ENCODE data around the gene RERGL. TPM values are rescaled to one million over a fixed set of nuclear protein-coding genes. Genes with fewer than 3 reads are reported as not detected.

Gene RERGL, protein sequence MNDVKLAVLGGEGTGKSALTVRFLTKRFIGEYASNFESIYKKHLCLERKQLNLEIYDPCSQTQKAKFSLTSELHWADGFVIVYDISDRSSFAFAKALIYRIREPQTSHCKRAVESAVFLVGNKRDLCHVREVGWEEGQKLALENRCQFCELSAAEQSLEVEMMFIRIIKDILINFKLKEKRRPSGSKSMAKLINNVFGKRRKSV
- total RNA-seq: 0.27 TPM in 1 of 3 replicates, not detected in the others
- long read RNA-seq: 0 reads

DNA sequence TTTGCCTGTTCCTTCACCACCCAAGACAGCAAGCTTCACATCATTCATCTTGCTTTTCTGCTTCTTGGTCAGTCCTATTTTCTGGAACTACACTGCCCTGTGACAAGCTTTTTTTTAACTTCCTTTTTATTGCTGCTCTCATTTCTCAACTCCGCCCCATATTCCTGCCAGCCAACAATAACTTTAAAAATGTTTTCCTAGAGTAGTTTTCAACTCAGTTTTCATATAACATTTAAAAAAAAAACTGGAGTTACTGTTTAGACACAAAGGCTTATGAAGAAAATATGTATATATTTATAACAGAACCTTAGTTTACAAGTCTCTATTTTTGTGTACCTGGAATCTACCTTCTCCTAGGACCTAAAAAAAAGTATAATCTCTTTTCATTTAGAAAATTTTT, at the start of gene RERGL:
Gene RERGL, minus strand, starts transcription at position 101 of the 400 bp plus-strand sequence. Its CDS starts 53 bp downstream, at position 48.
- H3K36me3 Mint-ChIP-seq (ENCODE audit: low read depth): no peaks in the 10 kb centered on the region
- H3K27me3 Mint-ChIP-seq (ENCODE audit: low read depth): peaks cover 13% of the 10 kb centered on the region
- no peak within 1 kb of the TSS for H3K27ac Mint-ChIP-seq (ENCODE audit: unreplicated experiment)
- H3K4me1 Mint-ChIP-seq (ENCODE audit: low read depth): no peaks in the 10 kb centered on the region
- TF ChIP-seq, protein P1, sequence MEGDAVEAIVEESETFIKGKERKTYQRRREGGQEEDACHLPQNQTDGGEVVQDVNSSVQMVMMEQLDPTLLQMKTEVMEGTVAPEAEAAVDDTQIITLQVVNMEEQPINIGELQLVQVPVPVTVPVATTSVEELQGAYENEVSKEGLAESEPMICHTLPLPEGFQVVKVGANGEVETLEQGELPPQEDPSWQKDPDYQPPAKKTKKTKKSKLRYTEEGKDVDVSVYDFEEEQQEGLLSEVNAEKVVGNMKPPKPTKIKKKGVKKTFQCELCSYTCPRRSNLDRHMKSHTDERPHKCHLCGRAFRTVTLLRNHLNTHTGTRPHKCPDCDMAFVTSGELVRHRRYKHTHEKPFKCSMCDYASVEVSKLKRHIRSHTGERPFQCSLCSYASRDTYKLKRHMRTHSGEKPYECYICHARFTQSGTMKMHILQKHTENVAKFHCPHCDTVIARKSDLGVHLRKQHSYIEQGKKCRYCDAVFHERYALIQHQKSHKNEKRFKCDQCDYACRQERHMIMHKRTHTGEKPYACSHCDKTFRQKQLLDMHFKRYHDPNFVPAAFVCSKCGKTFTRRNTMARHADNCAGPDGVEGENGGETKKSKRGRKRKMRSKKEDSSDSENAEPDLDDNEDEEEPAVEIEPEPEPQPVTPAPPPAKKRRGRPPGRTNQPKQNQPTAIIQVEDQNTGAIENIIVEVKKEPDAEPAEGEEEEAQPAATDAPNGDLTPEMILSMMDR (IDR thresholded peaks at IDR 0.05): no peak
- no peak within 1 kb of the TSS for H3K4me3 Mint-ChIP-seq (ENCODE audit: unreplicated experiment)
- H3K9me3 Mint-ChIP-seq (ENCODE audit: low read depth): peaks cover 7% of the 10 kb centered on the region
- no peak for DNase-seq (ENCODE audit: low spot score)

DNA sequence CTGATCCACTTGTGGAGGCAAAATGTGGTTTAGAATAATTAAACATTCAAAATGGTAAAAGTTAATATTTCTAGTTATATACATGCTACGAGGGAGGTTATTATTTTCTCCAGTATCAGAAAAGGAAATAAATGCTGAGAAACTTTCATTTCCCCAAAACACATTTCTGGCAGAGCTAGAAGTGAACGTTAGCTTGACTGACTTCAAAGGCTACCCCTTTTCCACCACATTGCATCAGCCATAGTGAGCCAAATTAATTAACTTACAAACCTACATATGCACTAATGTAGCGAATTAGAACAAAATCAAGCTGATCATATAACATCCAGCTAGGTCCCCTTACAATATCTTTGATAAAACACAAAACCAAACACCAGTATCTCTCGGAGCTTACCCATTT, 49.3 kb upstream of the RERGL start:
- no peaks in the 10 kb centered on the region for H3K9me3 Mint-ChIP-seq (ENCODE audit: low read depth)
- H3K27me3 Mint-ChIP-seq (ENCODE audit: low read depth): peaks cover 4% of the 10 kb centered on the region
- peaks cover 14% of the 10 kb centered on the region for H3K4me1 Mint-ChIP-seq (ENCODE audit: low read depth)
- H3K36me3 Mint-ChIP-seq (ENCODE audit: low read depth): no peaks in the 10 kb centered on the region
- H3K27ac Mint-ChIP-seq (ENCODE audit: unreplicated experiment): no peak overlapping the region
- TF ChIP-seq, protein P1 (IDR thresholded peaks at IDR 0.05): no peak
- H3K4me3 Mint-ChIP-seq (ENCODE audit: unreplicated experiment): no peak overlapping the region
- DNase-seq (ENCODE audit: low spot score): no peak

DNA sequence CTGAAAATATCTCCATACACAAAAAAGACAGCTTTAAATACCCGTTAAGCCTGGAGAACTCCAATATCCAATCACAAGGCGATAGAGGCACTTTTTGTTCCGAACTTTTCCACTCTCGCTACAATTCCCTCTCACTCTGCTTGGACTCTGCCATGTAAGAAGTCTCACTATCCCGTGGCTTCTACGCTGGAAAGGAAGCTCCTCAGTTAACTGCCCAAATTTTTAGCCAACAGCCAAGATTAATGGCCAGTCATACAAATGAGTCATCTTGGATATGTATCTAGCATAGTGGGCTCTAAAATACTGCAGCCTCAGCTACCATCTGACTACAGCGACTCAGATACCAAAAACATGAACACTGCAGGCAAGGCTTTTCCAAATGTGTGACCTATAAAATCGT, 45.5 kb upstream of the RERGL start:
- peaks cover 4% of the 10 kb centered on the region for H3K27me3 Mint-ChIP-seq (ENCODE audit: low read depth)
- H3K4me3 Mint-ChIP-seq (ENCODE audit: unreplicated experiment): no peak overlapping the region
- TF ChIP-seq, protein P1 (IDR thresholded peaks at IDR 0.05): no peak
- no peaks in the 10 kb centered on the region for H3K9me3 Mint-ChIP-seq (ENCODE audit: low read depth)
- no peak for DNase-seq (ENCODE audit: low spot score)
- no peaks in the 10 kb centered on the region for H3K36me3 Mint-ChIP-seq (ENCODE audit: low read depth)
- H3K27ac Mint-ChIP-seq (ENCODE audit: unreplicated experiment): no peak overlapping the region
- H3K4me1 Mint-ChIP-seq (ENCODE audit: low read depth): peaks cover 3% of the 10 kb centered on the region

DNA sequence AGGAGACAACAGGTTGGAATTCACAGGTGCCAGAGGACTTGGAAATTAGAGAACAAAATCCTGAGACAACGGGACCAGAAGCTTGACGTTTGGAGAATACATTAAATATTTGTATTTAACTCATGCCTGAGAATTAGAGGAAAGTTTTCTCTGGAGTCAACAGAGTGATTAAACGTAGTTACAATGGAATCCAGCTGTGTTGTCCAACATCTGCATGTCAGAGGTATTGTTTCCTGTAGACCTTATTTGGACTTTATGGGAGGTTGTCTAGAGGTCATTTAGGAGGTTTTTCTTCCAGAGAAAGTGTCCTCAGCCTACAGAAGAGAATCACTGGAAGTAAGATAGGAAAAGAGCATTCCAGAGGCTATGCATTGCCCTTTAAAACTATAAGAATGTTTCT, 45.1 kb upstream of the RERGL start:
- Mint-ChIP-seq H3K4me3 (ENCODE audit: unreplicated experiment) (no peak overlapping the region), H3K27ac (ENCODE audit: unreplicated experiment) (no peak overlapping the region)

DNA sequence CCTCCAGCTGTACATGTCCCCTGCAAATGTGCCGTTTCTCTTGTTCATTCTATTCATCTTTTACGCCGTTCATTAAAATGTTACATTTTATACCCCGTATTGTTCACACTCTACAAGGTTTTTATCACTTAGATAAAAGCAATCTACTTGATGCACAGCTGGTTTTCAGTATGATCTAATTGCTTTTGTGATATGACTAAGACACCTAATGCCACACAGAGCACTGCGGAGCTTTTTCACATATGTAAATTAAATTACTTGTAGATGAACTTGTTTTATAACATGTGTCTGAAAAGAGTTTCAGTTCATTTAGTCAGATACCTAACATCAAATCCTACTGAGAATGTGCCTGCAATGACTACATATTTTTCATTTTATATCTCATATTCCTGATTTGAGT, 40.9 kb upstream of the RERGL start:
- H3K4me3 Mint-ChIP-seq (ENCODE audit: unreplicated experiment): no peak overlapping the region
- TF ChIP-seq, protein P1 (IDR thresholded peaks at IDR 0.05): no peak
- peaks cover 3% of the 10 kb centered on the region for H3K4me1 Mint-ChIP-seq (ENCODE audit: low read depth)
- H3K27me3 Mint-ChIP-seq (ENCODE audit: low read depth): peaks cover 1% of the 10 kb centered on the region
- no peak overlapping the region for H3K27ac Mint-ChIP-seq (ENCODE audit: unreplicated experiment)
- no peak for DNase-seq (ENCODE audit: low spot score)
- H3K9me3 Mint-ChIP-seq (ENCODE audit: low read depth): peaks cover 12% of the 10 kb centered on the region
- H3K36me3 Mint-ChIP-seq (ENCODE audit: low read depth): peaks cover 2% of the 10 kb centered on the region

More for the DNA sequence above, 45.1 kb upstream of the RERGL start:
- no peaks in the 10 kb centered on the region for H3K9me3 Mint-ChIP-seq (ENCODE audit: low read depth)
- H3K4me1 Mint-ChIP-seq (ENCODE audit: low read depth): peaks cover 3% of the 10 kb centered on the region
- TF ChIP-seq, protein P1 (IDR thresholded peaks at IDR 0.05): no peak
- peaks cover 5% of the 10 kb centered on the region for H3K27me3 Mint-ChIP-seq (ENCODE audit: low read depth)
- no peaks in the 10 kb centered on the region for H3K36me3 Mint-ChIP-seq (ENCODE audit: low read depth)
- no peak for DNase-seq (ENCODE audit: low spot score)

Data from chondrocyte (in vitro differentiated cells).